ENCODE data around the gene SLC25A47. TPM values are rescaled to one million over a fixed set of nuclear protein-coding genes. Genes with fewer than 3 reads are reported as not detected.
"Not testable (repeated sequence)": the region's sequence is repeated elsewhere in the genome, so short reads cannot be mapped to it uniquely, and the experiment has no call there.

SLC25A47 gene
- total RNA-seq, 6 experiments from 2014 or later = not detected

DNA sequence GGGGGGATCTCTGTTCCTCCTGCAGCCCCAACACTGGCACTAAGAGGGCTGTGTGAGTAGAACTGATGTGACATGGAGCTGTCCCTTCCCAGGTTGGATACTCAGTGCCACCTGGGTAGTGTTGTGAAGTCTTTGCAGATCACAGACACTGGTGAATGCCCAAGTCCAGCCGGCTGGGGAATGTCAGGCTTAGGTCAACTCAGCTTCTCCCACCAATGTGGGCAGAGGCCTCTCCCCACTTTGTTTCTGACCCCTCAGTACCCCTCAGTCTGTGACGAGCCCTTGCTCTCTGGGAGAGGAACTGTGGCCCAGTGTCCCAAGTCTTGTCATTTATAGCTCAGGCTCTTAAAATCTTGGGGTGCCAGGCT, 28.2 kb upstream of the SLC25A47 start:
- no peaks in the 10 kb centered on the region; the same call in 1 of the 2 replicates for H3K27me3 Mint-ChIP-seq (ENCODE audit: insufficient read depth)
- H3K4me3 Mint-ChIP-seq = no peak overlapping the region
- TF ChIP-seq, protein P1, sequence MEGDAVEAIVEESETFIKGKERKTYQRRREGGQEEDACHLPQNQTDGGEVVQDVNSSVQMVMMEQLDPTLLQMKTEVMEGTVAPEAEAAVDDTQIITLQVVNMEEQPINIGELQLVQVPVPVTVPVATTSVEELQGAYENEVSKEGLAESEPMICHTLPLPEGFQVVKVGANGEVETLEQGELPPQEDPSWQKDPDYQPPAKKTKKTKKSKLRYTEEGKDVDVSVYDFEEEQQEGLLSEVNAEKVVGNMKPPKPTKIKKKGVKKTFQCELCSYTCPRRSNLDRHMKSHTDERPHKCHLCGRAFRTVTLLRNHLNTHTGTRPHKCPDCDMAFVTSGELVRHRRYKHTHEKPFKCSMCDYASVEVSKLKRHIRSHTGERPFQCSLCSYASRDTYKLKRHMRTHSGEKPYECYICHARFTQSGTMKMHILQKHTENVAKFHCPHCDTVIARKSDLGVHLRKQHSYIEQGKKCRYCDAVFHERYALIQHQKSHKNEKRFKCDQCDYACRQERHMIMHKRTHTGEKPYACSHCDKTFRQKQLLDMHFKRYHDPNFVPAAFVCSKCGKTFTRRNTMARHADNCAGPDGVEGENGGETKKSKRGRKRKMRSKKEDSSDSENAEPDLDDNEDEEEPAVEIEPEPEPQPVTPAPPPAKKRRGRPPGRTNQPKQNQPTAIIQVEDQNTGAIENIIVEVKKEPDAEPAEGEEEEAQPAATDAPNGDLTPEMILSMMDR (IDR thresholded peaks at IDR 0.05) = no peak
- no peak for DNase-seq
- H3K9me3 Mint-ChIP-seq = no peaks in the 10 kb centered on the region
- H3K27ac Mint-ChIP-seq = no peak overlapping the region
- no peaks in the 10 kb centered on the region for H3K36me3 Mint-ChIP-seq (ENCODE audit: low read depth)
- H3K4me1 Mint-ChIP-seq (ENCODE audit: low read depth) = peaks cover 11% of the 10 kb centered on the region

DNA sequence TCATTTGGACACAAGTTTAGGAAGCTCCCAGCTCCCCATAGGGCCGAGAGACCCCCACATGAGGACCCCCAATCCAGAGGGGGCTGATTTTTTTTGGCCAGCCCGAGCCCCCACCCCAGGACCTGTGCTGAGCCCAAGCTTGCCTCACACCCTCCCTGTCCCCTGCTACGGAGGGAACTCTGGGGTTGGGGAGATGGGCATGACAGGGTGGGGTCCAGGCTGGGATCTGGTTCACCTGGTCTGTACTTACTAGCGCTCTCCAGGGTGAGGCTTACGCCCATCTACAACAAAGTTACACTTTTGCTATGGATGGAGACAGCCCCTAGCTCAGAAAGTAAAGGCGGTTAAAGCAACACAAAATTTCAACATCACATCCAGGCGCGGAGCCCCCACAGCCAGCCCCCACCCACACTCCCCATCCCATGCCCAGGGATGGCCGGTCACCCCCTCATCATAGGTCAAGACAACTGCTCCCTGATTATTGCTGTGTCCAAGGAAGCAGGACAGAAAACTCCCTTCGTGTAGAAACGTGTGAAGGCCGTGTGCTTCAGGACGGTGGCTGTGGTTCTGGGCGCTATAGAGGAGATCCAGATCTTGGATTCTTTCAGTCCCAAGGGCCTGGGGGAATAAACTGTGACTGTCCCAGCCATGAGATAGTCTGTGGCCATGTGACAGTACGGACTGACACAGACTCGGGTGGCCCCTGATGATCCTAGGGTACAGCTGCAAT, 27.6 kb upstream of the SLC25A47 start:
- Mint-ChIP-seq H3K36me3 (ENCODE audit: low read depth) (no peaks in the 10 kb centered on the region), H3K4me3 (no peak overlapping the region), H3K4me1 (ENCODE audit: low read depth) (peaks cover 11% of the 10 kb centered on the region), H3K27ac (no peak overlapping the region), H3K27me3 (ENCODE audit: insufficient read depth) (no peaks in the 10 kb centered on the region; the same call in 1 of the 2 replicates), H3K9me3 (no peaks in the 10 kb centered on the region)
- no peak for DNase-seq
- TF ChIP-seq, protein P1 (IDR thresholded peaks at IDR 0.05) = no peak

DNA sequence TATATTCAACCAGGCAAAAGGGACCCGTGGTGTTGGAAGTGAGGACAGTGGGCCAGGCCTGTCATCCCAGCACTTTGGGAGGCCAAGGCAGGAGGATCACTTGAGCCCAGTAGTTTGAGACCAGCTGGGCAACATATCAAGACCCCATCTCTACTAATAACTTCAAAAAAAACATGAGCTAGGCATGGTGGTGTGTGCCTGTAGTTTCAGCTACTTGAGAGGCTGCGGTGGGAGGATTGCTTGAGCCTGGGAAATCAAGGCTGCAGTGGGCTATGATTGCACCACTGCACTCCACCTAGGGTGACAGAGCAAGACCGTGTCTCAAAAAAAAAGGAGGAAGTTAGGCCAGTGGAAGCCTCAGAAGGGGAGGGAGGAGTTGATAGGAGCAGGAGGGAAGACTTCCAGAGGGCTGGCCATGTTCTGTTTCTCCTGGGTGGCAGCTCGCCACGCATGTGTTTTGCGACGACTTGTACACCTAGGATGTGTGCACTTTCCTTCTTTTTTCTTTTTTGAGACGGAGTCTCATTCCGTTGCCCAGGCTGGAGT, 27.0 kb upstream of the SLC25A47 start:
- H3K36me3 Mint-ChIP-seq (ENCODE audit: low read depth) = no peaks in the 10 kb centered on the region
- H3K9me3 Mint-ChIP-seq = no peaks in the 10 kb centered on the region
- TF ChIP-seq, protein P1 (IDR thresholded peaks at IDR 0.05) = no peak
- peaks cover 11% of the 10 kb centered on the region for H3K4me1 Mint-ChIP-seq (ENCODE audit: low read depth)
- H3K27me3 Mint-ChIP-seq (ENCODE audit: insufficient read depth) = no peaks in the 10 kb centered on the region; the same call in 1 of the 2 replicates
- H3K27ac Mint-ChIP-seq = no peak overlapping the region
- DNase-seq = no peak
- H3K4me3 Mint-ChIP-seq = no peak overlapping the region

DNA sequence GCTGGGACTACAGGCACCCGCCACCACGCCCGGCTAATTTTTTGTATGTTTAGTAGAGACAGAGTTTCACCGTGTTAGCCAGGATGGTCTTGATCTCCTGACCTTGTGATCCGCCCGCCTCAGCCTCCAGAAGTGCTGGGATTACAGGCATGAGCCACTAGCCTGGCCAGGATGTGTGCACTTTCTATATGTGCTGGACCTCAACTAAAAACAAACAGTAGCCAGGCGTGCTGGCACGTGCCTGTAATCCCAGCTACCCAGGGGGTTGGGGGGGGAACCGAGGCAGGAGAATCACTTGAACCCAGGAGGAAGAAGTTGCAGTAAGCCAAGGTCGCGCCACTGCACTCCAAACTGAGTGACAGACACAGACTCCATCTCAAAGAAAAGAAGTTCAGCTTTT, 26.4 kb upstream of the SLC25A47 start:
- peaks cover 11% of the 10 kb centered on the region for H3K4me1 Mint-ChIP-seq (ENCODE audit: low read depth)
- H3K36me3 Mint-ChIP-seq (ENCODE audit: low read depth); DNase-seq; H3K27me3 Mint-ChIP-seq (ENCODE audit: insufficient read depth); H3K9me3 Mint-ChIP-seq: not testable (repeated sequence)
- H3K27ac Mint-ChIP-seq = peak overlapping the region; percentile 75; the same call in 1 of the 2 replicates
- peak overlapping the region; percentile 63; the same call in 1 of the 2 replicates for H3K4me3 Mint-ChIP-seq

DNA sequence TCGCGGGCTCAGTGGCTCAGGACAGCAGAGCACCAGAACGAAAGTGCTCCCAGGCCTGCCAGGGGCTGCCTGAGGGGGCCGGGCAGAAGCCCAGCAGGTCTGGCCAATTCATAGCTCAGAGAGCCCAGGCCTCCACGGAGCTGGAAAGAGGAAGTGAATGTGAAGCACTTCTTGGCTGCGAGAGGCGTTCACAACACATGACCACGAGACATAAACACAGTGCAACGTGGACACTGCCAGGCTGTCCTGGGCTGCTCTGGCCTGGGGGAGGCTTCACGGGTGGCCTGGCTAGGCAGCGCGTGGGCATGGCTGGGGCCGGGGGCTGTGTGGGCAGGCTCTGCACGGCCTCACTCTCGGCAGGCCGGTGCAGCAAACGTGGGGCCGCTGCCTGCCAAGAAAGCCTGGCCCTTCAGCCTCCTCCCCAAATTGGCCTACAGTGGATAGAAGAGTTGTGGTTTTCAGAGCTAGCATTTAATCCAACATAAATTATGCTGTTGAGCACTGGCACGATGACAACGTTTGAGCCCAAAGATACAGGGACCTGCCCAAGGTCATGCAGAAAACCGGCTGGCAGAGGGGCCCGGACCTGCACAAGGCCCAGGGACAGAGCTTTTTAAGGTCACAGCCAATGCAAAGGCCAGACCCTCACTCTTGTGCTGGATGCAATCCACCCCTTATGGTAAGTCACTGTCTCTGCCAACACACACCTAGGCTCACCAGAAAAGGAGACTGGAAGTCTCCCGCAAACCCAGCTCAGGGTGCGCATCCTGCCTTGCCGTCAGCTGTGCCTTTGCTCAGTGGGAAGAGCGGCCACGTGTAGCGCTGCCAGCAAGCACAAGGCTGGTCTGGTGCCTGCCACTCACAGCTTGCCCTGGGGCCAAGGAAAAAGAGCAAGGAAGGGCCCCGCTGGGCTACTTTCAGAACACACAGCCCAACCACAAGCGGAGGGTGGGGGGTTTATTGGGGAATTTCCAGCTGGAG, 25.5 kb upstream of the SLC25A47 start:
- no peaks in the 10 kb centered on the region for H3K36me3 Mint-ChIP-seq (ENCODE audit: low read depth)
- TF ChIP-seq, protein P1 (IDR thresholded peaks at IDR 0.05) = no peak
- H3K4me3 Mint-ChIP-seq = peak overlapping the region; percentile 63
- H3K9me3 Mint-ChIP-seq = no peaks in the 10 kb centered on the region
- peak overlapping the region; percentile 75 for H3K27ac Mint-ChIP-seq
- DNase-seq = peak; percentile 53
- H3K4me1 Mint-ChIP-seq (ENCODE audit: low read depth) = peaks cover 14% of the 10 kb centered on the region
- H3K27me3 Mint-ChIP-seq (ENCODE audit: insufficient read depth) = no peaks in the 10 kb centered on the region; the same call in 1 of the 2 replicates
